H7 (cell line): ENCODE data around the gene FOXJ3. TPM values are rescaled to one million over a fixed set of nuclear protein-coding genes. Genes with fewer than 3 reads are reported as not detected.
A peak's percentile ranks its signal among the peaks of the same experiment; 100 is the strongest.

Experiments
- DNase-seq: peaks from one replicate; pipeline ENCODE4 v3.0.0; 2012
- H3K27me3 ChIP-seq: 2 replicates; pipeline ENCODE4 v1.6.0; 2011; ENCODE audit warnings: mild to moderate bottlenecking, low read length; ENCODE audit not compliant: control insufficient read depth, insufficient read depth
- H3K36me3 ChIP-seq: replicated peaks from 2 replicates; pipeline ENCODE4 v1.5.1; 2011; ENCODE audit warnings: low read length; ENCODE audit not compliant: control insufficient read depth, insufficient read depth
- H3K4me3 ChIP-seq: 2 replicates; pipeline ENCODE4 v1.5.1; 2011; ENCODE audit warnings: low read depth, mild to moderate bottlenecking, control low read depth, low read length, moderate library complexity; ENCODE audit not compliant: insufficient read depth
- total RNA-seq: library from RNA; depleted of rRNA; stranded (reverse); fragments of >200 nt; shearing (Covaris generic); gene quantifications from 2 replicates; pipeline ENCODE4 v1.2.3, GENCODE V29; 2014; rRNA removed

Gene FOXJ3
- total RNA-seq, result 41.5 and 45.0 TPM in 2 replicates

GRCh38 chr1:42335050-42335808 lies at the start of gene FOXJ3:
TSS of gene FOXJ3 (minus strand) at chr1:42335235. CDS start at chr1:42311093, 24,142 bp downstream.
- H3K36me3 ChIP-seq, result no peaks in the 10 kb centered on the region

DNA sequence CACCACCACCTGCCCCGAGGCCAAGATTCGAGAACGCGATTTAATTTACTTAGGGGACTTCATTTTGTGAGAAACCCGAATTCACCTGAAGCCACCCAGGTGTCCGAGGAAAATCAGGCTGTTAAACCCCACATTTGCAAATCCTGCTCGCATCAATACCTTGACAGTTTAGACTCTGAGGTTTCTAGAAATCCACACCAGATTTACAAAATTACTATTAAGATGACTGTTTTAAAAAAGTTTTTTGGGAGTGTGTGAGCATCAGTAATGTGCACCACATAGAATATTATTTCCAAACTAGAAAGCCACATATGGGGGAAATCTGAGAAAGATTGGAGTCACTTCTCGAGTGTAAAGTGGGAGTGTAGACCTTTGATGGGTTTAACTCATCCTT lies 46.2 kb upstream of the FOXJ3 start:
- DNase-seq, result peak; percentile 27

More at GRCh38 chr1:42335050-42335808, at the start of gene FOXJ3:
- H3K27me3 ChIP-seq, result no peaks in the 10 kb centered on the region
- DNase-seq, result peak; percentile 94
- H3K4me3 ChIP-seq, result peak within 1 kb of the TSS; percentile 89

DNA sequence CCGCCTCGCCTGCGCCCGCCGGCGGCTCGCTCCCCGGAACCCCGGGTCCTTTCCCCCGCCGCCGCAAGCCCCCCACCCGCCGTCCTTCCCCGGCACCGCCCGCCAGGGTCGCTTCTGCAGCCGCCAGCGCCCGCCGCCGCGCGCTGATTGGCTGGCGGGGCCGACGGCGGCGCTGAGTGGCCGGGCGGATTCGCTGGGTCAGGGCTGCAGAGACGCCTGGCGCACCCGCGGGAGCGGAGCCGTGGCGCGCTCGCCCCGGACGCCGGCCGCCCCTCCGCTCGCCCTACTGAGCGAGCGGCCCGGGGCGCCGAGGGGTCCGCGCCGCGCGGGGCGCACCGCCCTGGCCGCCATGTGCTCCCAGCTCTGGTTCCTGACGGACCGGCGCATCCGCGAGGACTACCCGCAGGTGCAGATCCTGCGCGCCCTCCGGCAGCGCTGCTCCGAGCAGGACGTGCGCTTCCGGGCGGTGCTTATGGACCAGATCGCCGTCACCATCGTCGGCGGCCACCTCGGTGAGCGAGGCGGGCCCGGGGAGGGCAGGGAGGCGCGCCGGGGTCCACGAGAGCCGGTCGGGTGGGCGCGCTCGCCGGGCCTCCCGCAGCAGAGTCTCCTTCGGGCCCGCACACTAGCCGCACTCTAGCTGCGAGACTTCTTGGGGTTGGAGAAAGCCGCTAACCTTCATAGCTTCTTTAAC lies 45.7 kb upstream of the FOXJ3 start, which contains the start of gene RIMKLA:
RIMKLA (plus strand) TSS at position 207 of the 694 bp plus-strand sequence; CDS start at position 350, 143 bp downstream.
- Histone ChIP-seq H3K36me3 (no peaks in the 10 kb centered on the region), H3K4me3 (peak within 1 kb of the TSS; percentile 61), H3K27me3 (peaks cover 18% of the 10 kb centered on the region)
- peak; percentile 96 for DNase-seq

More for the DNA sequence above, 46.2 kb upstream of the FOXJ3 start:
- H3K27me3 ChIP-seq, result peaks cover 18% of the 10 kb centered on the region
- no peaks in the 10 kb centered on the region for H3K36me3 ChIP-seq
- H3K4me3 ChIP-seq, result peak overlapping the region; percentile 59

DNA sequence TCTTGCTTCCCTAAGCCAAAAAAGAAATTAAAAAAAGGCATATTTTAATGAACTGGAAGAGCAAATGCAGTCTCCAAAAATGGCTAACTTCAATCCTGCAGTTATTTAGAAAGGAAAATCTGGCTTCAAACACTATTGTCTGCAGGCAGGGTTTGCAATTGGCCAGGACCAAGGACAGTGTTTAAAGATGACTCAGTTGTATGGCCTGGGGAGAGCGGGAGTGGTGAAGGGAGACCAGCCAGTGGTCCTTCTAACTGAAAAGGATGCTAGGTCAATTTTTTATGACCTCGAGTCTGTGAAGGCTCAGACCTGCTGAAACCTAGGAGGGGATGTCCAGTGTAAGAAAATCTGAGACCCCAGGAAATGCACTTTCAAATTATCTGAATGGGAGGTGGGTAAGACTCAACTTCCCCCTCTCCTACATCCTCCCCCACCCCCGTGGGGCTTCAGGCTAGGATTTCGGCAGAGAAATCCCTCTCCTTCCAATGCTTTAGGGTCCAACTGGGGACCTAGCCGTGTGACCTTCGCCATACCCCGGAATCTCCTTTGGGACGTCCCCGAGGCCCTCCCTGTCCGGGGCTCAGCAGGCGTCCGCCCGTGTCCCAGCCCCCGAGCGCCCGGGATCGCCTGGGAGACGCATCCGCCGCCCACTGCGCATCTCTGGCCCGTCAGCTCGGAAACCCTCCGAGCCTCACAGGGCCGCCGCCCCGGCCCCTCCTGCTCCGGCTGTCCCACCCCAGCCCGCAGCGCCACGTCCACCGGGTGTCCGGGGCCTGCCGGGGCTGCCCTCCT lies 45.0 kb upstream of the FOXJ3 start:
- Histone ChIP-seq H3K4me3 (peak overlapping the region; percentile 61), H3K36me3 (no peaks in the 10 kb centered on the region), H3K27me3 (peaks cover 18% of the 10 kb centered on the region)
- peak; percentile 77 for DNase-seq

DNA sequence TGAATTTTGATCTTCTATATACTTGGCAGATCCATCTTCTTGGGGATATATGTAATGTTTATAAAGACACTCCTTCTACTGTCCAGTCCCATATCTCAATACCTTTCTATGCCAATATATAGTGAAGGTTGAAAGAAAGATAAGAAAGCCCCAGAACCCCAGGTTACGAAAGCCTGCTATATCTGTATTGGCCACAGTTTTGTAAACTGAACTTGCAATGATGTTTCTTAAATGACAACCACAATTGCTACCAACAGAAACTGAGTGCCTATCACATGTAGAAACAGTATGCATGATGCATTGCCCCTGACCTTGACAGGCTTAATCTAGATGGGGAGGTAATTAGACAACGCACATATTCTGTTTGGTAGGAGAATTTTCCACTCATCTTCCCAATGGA lies 37.8 kb upstream of the FOXJ3 start:
- no peaks in the 10 kb centered on the region; the same call in 1 of the 2 replicates for H3K27me3 ChIP-seq
- no peaks in the 10 kb centered on the region for H3K36me3 ChIP-seq
- no peak overlapping the region for H3K4me3 ChIP-seq
- no peak for DNase-seq

- no peaks in the 10 kb centered on the region for H3K36me3 ChIP-seq
- no peaks in the 10 kb centered on the region; the same call in 1 of the 2 replicates for H3K27me3 ChIP-seq
- no peak for DNase-seq
- H3K4me3 ChIP-seq, result no peak overlapping the region
These were observed 36.0 kb upstream of the FOXJ3 start for GRCh38 chr1:42370876-42371549.

GRCh38 chr1:42369471-42369870 lies 34.4 kb upstream of the FOXJ3 start:
- no peak for DNase-seq
- no peaks in the 10 kb centered on the region; the same call in 1 of the 2 replicates for H3K27me3 ChIP-seq
- no peaks in the 10 kb centered on the region for H3K36me3 ChIP-seq
- H3K4me3 ChIP-seq, result no peak overlapping the region

GRCh38 chr1:42368096-42368795 lies 33.2 kb upstream of the FOXJ3 start:
- no peaks in the 10 kb centered on the region for H3K36me3 ChIP-seq
- no peak overlapping the region for H3K4me3 ChIP-seq
- no peak for DNase-seq
- H3K27me3 ChIP-seq, result no peaks in the 10 kb centered on the region; the same call in 1 of the 2 replicates

- H3K36me3 ChIP-seq, result no peaks in the 10 kb centered on the region
- DNase-seq, result no peak
- H3K4me3 ChIP-seq, result no peak overlapping the region
- no peaks in the 10 kb centered on the region for H3K27me3 ChIP-seq
These were observed 30.1 kb upstream of the FOXJ3 start for GRCh38 chr1:42365118-42365517.

GRCh38 chr1:42364542-42364941 lies 29.5 kb upstream of the FOXJ3 start:
- Histone ChIP-seq H3K4me3 (no peak overlapping the region), H3K27me3 (no peaks in the 10 kb centered on the region), H3K36me3 (no peaks in the 10 kb centered on the region)
- DNase-seq, result no peak

GRCh38 chr1:42364089-42364488 lies 29.1 kb upstream of the FOXJ3 start:
- Histone ChIP-seq H3K27me3 (no peaks in the 10 kb centered on the region), H3K36me3 (no peaks in the 10 kb centered on the region), H3K4me3 (no peak overlapping the region)
- no peak for DNase-seq

DNA sequence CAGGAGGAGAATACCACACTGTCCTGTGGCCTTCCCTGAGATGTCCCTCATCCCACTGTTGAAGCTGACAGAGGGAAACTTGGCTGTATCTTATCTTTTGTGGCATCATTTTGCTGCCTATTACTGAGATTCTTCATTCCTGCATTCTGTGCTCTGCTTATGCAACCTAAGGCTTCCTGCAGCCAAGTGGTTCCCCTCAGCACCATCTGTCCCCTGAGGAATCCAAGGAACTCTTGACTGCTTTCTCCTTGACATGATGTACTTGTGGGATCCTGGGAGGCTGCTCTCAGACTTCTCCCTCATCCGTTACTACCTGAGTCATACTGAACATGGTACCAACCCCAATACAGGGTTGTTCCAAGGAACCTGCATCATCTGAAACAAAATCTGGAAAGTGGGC lies 24.4 kb upstream of the FOXJ3 start:
- H3K4me3 ChIP-seq, result no peak overlapping the region

DNA sequence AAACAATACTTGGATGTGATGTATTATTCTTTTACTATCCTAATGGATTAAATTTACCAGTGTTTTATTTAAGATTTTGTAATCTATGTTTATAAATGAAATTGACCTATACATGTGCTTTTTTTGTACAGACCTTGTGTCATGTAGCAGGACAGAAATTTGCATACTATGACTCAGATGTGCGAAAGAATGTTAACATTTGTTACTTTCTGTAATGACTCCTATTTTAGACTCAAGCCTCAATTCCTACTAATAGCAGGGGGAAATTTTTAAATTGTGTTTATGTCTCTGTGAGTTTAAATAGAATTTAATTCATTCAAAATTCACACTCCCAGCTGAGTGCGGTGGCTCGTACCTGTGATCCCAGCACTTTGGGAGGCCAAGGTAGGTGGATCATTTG lies 23.8 kb upstream of the FOXJ3 start:
- no peak for DNase-seq
- Histone ChIP-seq H3K27me3 (no peaks in the 10 kb centered on the region), H3K36me3 (no peaks in the 10 kb centered on the region), H3K4me3 (no peak overlapping the region)

More for the DNA sequence above, 24.4 kb upstream of the FOXJ3 start:
- Histone ChIP-seq H3K27me3 (no peaks in the 10 kb centered on the region), H3K36me3 (no peaks in the 10 kb centered on the region)
- no peak for DNase-seq
